HG02840 (cell line): ENCODE results near the gene SPR.
A peak's percentile ranks its signal among the peaks of the same experiment; 100 is the strongest.

ENCODE experiments used
- ATAC-seq: cut with Tn5 transposase; IDR thresholded peaks from one replicate; pipeline ENCODE4 v1.9.1; 2021; ENCODE audit warnings: mild to moderate bottlenecking, moderate library complexity, moderate number of reproducible peaks; ENCODE audit not compliant: unreplicated experiment, low FRiP score

The SPR gene

GRCh38 chr2:72914589-72915319 lies 27.5 kb downstream of the SPR start:
- no peak for ATAC-seq

- ATAC-seq, result no peak
These were observed 28.2 kb downstream of the SPR start for GRCh38 chr2:72915320-72915906.

GRCh38 chr2:72915907-72916742 lies 28.9 kb downstream of the SPR start:
- ATAC-seq, result peak; percentile 45

- ATAC-seq, result peak; percentile 5
These were observed 29.5 kb downstream of the SPR start for GRCh38 chr2:72916743-72917137.

- no peak for ATAC-seq
These were observed 30.1 kb downstream of the SPR start, which contains the start of gene EMX1 for GRCh38 chr2:72917138-72917876. Gene EMX1 (plus strand): TSS chr2:72917519. CDS start chr2:72917853, 334 bp downstream.

- ATAC-seq, result no peak
These were observed 30.8 kb downstream of the SPR start for GRCh38 chr2:72917877-72918553.

GRCh38 chr2:72919414-72920317 lies 32.5 kb downstream of the SPR start:
- no peak for ATAC-seq

- ATAC-seq, result no peak
These were observed 33.3 kb downstream of the SPR start for GRCh38 chr2:72920318-72921087.

GRCh38 chr2:72921088-72921851 lies 34.1 kb downstream of the SPR start:
- no peak for ATAC-seq

GRCh38 chr2:72921853-72922252 lies 34.6 kb downstream of the SPR start:
- no peak for ATAC-seq

GRCh38 chr2:72923833-72924352 lies 36.7 kb downstream of the SPR start:
- no peak for ATAC-seq

GRCh38 chr2:72924353-72925240 lies 37.4 kb downstream of the SPR start:
- ATAC-seq, result no peak

GRCh38 chr2:72925328-72925943 lies 38.2 kb downstream of the SPR start:
- ATAC-seq, result no peak

- ATAC-seq, result no peak
These were observed 39.2 kb downstream of the SPR start for GRCh38 chr2:72926368-72926767.

- ATAC-seq, result no peak
These were observed 39.7 kb downstream of the SPR start for GRCh38 chr2:72926811-72927465.
